ELF-1 (cell line): ENCODE measurements around the gene CDH24.
A peak's percentile ranks its signal among the peaks of the same experiment; 100 is the strongest.

Experiments used
- DNase-seq: peaks from one replicate; pipeline ENCODE4 v3.0.0-alpha.2; 2016; ENCODE audit warnings: low read depth, low spot score

Gene CDH24

DNA sequence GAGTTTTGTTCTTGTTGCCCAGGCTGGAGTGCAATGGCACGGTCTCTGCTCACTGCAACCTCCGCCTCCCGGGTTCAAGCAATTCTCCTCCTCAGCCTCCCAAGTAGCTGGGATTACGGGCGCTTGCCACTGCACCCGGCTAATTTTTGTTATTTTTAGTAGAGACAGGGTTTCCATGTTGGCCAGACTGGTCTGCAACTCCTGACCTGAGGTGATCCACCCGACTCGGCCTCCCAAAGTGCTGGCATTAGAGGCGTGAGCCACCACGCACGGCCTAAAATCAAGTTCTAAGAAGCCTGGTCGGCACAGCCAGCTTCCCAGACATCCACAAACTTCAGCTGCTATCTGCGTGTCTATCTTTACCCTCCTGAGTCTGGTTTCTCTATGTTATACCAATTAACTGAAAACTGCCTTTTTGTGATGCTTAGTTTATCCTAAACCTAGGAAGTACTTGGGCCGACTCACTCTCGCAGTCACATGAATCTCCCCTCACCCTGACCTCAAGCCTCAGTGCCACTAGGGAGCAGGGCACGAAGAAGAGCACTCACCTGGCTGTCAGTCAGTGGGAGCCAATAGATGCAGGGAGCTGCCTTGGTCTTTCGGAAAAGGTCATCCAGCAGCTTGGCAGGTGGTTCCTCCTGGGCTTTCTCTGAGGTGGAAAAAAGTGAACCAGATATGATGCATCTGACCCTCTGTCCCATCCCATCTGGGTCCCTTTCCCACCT is 3.4 kb upstream of the CDH24 start:
- DNase-seq: no peak

DNA sequence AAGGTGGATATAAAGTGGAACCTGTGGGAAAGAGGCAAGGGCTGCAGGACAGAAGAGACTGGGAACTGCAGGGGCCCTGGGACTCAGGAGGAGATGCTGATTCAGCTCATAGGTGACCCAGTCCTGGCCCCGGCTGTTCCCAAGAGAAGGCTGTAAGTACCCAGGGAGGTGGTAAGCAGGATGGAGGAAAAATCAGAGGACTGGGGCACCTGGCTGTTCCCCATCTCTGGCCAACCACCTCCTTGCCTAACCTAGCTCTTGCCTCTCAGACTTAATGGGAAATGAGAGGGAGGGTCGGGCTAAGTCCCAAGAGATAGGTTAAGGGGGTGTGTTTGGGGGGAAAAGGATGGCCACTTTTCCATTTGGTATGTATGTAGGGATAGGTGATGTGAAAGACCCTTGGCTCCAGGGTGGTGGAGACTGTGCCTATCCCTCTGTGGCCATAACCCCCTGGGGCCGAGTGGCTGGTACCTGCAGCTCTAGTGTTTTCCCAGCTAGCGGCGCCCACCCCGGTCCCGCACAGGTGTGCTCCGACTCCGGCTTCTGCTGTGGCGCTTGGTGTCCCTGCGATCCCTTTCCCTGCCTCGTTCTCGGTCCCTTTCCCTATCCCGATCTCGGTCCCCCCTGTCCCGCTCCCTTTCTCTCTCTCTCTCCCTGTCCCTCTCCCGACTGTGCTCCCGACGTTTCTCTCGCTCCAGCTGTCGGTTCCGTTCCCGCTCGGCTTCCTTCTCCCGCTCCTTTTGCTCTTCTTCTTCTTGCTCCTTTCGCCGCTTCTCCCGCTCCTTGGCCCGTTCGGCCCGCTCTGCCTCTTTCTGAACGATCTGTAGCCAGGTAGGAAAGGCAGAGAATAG is 1.6 kb upstream of the CDH24 start:
- DNase-seq: no peak

DNA sequence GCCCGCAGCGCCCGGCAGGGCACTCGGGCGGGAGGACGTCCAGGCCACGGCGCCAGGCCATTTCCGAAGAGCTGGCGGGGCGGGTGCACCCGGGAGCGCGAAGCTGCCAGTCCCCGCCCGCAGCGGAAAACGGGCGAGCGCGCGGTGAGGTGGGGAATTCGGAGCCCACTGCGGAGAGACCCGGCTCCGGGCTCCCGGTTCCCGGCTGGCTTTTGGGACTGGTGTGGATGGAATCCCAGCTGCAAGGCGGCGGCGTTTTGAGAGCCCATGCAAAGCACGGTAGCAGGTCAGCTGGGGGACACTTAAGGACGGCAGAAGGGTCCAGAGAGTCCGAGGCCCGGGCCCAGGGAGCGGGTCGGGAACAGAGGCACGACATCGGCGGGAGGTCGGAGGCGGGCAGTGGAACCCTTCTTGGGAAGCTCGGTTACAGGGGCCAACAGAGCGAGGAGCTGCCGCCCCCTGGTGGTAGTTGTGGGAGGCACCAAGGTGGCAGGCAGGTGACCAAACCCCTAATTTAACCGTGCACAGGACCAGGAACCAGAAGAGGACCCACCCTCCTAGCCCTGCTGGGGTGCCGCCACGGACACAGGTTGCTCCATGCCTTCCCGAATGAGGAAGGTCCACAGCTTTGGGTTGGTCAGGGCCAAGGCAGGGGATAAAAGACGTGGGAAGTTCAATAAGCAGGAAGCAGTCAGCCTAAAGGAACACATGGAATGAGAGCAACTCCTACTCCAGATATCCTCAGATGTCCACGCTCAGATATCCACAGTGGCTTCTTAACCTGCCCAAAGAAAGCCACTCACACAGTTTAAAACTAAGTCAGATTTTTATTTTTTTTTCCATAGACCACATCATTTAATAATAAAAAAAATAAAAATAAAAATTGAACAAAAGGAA is 685 bp upstream of the CDH24 start:
- peak; percentile 97 for DNase-seq

DNA sequence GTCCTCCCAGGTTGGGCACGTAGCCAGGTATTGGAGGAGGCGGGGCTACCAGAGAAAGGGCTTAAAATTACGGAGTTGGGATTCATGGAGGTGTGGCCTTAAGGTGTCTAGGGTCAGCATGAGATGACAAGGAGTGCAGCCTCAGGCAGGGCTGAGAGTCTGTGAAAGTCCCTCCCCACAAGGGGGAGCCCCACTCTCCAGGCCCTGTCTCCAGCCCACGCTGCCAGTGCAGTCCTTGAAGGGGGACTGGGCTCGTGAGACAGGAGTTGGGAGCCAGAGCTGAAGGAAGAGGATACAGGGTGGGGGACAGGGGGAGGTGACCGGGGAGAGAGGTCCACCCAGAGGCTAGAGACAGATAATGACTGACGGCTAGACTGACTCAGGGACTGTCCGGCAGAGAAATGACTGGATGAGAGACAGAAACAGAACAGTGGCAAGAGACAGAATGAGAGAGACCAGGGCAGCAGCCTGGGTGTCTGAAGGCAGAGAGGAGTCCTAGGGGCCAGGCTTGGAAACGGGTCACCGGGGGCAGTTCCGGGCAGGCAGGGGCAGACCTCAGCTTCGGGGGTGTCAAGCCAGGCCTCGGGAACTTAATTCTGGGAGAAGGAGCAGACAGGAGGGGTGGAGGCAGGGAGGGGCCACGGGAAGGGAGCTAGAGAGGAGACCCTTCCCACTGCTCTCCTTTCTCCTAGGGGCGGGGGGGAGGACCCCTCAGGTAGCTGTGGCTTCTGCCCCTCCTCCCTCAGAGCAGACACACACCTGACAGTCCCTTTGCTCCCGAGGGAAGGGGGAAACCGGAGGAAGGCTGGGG is 970 bp downstream of the CDH24 start:
- DNase-seq: peak; percentile 96

DNA sequence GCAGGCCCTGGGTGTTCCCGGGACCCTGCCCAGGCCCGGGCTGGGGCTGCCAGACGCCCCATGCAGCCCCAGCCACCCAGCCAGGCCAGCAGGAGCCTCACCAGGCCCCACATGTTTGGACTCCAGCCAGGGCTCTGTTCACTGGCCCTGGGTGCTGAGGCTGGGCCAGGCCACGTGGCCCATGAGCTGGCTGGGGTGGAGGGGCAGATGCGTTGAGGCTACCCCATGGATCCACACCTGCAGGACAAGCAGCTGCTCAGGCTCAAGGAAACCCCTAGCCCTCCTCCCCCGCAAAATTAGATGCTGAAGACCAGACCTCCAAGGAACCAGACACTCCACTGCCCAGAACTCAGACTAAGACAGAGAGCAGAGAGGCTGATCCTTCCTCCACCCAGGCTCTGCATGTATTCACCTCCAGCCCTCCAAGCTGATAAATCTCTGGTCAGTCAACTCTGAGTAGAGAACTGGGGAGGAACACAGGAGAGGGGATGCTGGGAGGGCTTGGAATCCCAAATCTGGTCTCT is 1.6 kb downstream of the CDH24 start:
- DNase-seq: no peak

DNA sequence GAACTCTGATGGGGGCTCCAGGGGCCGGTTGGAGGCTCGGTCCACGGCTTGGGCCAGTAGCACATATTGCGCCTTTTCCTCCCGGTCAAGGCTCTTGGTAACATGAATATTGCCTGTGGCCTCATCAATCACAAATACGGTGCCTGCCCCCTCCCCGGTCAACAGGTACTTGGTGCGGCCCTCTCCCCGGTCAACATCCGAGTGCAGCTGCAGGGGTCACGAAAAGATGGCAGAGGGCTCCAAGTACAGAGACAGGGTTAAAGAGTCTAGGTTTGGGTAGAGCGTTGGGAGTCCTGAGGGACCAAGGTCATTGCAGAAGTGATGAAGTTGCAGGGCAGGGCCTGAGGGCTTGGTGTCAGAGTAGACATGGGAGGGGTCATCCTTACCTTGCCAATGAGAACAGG is 2.2 kb downstream of the CDH24 start:
- DNase-seq: no peak

DNA sequence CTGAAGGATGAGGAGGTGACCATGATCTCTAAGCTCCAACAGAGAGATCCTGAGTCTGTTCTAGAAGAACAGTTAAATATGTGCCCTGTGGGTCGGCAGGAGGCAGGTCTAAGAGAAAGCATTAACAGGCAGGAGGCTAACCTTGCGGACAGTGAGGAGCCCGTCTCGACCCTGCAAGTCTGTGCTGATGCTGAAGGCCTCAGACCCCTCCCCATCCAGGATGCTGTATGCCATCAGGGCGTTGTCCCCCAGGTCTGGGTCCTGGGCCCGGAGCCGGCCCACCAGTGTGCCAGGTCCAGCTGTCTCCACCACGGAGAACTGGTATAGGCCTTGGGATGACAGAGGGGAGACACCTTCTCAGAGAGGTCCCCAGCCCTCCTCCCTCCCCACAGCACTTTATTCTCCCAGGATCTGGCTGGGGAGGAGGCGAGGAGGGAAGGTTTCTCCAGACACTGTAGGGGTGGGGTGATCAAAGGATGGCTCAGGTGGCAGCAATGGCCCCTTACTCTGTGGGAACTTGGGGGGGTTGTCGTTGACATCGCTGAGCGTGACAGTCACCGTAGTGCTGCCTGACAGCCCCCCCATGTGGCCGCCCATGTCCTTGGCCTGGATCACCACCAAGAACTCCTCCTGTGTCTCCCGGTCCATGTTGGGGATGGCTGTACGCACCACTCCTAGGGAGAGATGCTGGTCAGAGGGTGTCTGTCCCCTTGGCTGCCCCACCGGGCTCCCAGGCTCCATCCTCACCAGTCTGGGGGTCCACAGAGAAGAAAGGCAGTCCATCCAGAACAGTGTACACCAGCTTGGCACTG is 3.1 kb downstream of the CDH24 start:
- DNase-seq: no peak

DNA sequence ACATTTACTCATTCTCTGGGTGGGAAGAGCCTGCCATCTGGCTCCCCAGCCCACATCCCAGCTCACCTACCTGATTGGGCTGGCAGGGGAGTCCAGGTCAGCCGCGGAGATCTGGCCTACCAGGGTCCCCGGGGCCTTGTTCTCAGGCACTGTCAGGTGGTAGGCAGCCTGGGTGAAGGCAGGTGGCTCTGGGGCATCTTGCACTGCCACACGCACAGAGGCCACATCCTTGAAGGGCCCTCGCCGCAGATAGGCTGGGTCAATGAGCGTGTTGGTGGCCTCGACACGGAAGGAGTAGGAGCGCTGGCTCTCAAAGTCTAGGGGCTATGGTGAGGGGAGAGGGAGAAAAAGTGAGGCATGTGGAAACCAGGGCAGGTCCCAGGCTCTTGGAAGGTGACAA is 3.9 kb downstream of the CDH24 start:
- DNase-seq: no peak

DNA sequence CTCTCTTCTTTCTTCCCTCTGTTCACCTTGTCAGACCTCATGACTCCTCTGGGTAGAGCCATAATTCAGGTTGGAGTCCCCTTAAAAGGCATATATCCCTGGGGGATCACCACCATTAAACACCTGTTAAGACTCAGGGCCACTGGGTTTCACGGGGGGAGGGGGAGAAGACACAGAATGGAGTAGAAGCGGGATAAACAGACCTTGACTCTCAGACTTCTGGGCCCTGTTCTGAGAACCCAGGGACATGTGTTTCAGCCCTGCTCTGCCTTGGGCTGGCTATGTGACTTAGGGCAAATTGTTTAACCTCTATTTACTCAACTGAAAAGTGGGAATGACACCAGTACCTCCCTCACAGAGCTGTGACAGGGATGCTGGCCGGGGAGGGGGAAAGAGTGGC is 4.6 kb downstream of the CDH24 start:
- no peak for DNase-seq

DNA sequence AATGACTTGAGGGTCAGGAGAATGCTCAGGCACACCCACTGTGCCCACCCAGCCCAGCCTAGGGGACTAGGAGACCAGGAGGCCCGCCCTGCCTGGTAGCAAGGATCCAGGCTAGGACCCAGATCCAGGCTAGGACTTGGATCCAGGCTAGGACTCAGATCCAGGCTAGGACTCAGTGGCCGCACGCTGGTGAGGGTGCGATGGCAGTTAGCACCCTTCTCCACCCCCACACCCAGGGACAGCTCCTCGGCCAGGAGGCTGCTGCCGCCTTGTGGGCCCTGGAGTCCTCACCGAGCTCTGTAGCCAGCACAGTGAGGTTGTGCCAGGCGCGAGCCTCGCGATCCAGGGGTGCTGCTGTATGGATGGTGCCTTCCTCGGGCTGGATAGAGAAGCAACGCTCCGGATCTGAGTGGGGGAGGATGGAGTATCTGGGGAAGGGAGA is 5.1 kb downstream of the CDH24 start:
- DNase-seq: peak; percentile 64

DNA sequence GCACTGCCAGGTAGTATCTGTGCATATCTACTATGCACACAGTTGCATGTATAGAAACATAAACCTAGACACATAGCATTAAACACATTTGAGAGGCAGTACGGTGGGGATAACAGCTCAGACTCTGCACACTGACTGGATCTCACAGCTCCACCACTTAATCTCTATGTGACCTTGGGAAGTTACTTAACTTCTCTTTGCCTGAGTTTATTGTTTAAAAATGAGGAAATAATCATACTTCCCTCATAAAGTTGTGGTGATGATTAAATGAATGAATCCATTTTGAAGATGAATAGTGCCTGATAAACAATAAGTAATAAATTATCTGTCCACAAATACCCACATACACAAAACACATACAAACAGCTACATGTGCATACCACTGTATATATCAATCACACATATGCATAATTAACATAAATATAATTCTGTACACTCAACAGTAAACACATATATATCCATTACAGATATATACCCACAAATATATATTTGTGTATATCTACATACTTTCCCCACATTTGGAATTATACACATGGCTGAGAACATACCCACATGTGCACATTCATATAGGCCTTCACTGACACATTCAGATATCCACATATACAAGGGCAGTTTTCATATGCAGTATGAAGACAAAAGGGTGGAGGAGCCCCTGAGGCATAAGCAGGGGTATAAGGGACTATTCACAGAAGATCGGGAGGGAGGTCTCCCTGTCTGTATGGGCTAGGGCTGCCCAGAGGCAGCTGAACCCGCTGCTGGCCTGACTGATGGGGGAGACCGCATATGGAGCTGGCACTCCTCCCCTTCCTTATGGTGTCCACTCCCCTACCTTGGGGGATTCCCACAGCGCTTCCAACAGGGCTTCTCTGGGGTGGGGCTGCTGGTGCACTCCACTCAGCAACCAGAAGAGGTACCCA is 5.9 kb downstream of the CDH24 start:
- DNase-seq: no peak

DNA sequence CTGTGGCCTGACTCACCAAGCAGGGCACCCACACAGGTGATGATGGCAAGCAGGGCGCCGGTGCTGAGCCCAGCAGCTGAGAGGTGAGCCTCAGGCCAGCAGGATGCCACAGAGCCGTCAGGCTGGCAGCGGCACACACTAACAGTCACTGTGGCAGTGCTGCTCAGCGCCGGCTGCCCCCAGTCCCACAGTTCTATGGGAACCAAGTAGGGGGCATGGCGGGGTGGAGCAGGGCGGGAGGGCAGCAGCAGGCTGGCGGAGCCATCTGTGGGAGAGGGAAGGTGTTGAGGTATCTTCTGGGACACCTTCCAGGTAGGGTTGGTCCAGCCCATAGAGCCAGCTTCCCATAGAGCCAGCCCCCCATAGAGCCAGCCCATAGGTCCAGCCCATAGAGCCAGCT is 8.3 kb downstream of the CDH24 start:
- no peak for DNase-seq

DNA sequence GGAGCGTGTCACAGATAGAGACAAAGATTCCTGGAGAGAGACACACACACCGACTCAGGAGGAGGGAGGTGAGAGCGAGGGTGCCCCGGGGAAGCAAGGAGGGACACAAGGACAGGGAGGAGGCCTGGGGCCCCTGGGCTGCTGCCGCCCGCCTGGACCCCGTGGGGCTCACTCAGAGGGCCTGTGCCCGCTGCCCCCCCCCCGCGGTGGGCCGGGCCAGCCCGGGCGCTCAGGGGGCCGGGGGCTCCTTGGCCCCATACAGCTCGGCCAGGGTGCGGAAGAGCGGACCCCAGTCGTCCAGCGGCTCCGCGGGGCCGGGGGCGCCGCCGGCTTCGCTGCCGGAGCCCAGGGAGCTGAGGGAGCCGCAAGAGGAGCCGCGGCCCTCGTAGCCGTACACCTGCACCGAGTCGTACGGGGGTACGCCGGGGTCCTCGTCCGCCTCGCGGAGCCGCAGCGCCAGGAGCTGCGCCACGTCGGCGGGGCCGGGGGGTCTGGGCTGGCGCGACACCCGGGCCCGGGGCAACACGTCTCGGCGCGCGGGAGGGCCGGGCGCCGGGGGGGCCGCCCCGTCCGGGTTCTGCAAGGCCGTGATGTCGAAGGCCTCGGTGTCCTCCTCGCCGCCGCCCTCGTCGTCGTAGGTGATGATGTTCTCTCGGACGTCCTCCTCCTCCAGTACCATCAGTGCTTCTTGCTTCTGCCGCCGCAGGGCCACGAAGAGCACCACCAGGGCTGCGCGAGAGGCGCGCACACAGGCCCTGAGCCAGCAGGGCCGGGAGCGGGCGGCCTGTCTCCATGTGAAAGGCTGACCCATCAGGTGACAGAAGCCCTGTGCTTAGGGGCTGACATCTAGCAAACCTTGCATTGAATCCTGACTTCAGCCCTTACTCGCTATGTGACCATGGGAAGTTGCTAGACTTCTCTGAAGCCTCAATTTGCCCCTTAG is 9.3 kb downstream of the CDH24 start:
- no peak for DNase-seq

DNA sequence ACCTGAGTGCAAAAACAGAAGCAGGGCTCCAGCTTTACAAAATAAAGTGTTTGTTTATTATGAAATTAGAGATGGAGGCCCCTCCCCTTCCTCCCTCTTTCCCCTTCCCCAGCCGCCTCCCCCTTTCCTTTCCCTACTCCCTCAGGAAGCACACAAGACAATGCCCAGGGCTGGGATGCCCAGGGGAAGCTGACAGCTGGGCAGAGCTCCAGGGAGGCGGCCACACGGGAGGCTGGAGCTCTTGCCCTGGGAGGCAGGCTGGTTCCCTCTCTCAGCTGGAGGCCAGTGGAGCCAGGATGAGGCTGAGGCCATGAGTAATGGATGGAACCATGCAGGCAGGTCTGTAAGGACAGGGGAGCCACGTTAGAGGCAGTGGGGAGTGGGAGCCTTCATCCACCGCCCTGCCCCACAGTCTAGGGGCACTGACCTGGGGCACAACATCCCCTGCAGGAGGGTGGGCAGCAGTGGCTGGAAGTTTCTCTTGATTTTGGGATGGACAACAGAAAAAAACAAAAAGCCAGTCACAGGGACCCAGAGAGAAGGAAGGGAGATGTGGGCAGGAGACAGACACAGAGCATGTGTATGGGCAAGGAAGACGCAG is 10.2 kb downstream of the CDH24 start:
- no peak for DNase-seq

DNA sequence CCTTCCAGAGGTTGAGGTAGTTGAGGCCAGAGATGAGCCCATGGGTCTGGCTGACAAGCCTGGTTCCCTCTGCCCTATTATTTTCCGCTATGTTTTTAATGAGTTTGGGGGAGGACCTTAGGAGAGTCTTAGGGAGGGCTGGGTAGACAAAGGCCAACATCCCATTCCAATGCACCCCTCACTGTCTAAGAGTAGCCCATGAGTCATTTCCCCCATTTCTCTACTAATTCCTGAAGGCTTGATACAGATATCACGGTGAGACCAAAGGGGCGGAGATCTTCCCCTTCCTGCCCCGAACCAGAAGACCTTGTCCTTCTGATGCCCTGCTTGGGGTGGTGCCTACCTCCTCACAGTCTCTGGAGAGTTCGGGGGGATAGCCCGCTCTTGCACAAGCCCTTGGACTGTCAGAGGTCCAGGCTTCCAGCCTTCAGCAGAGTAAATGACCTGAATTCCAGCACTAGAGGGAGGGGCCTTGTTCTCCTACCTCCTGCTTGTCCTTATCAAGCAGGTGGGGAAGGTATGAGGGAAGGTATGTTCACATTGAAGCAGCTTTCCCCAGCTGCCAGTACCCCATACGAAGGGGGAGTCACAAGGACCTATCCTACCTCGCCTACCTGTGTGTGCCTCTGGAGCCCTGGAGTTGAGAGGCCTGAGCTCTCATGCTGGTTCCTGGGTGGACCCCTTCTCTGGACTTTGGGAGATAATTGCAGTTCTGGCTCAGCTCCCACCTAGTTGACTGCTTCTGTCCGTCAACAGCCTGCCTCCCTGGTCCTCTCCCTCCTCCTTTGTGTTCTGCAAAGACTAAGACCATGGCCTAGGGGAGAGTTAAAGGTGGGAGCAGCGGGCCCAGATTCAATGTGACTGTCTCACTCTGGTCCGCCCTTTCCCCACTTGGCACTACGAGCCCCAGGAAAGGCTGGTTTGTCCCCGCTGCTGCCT is 11.6 kb downstream of the CDH24 start:
- no peak for DNase-seq

DNA sequence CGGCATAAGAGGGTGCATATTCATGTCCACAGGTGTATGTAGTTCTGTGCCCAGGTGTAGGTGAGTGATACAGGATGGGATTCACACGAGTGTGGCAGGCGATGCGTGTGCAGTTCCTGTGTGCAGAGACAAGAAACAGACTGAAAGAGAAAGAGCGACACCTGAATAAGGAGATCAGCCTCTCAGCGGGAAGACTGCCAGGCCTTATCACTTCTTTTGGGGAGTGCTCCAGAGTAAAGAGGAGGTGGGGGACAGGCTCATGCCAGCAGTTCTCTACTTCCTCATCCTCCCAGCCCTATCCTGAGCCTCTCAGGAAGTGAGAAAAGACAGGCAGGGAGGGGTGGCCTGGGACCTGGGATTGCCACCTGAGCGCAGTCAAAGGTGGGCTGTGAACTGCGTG is 12.5 kb downstream of the CDH24 start:
- DNase-seq: no peak
